HL-60/S4 treated with retinoic acid at 250 ng/mL for 4 days and 3 days (cell line): Measurements from ENCODE around the gene BEGAIN.

Experiments used
- in situ Hi-C: fragments of 300-500 bp; cut with MboI; formaldehyde crosslinking; loops from 2 replicates; pipeline ENCODE4 v1.7.0; 2022; ENCODE audit warnings: low sequenced_read_pairs

Gene BEGAIN

GRCh38 chr14:100587086-100587762, at the start of gene BEGAIN:
Gene BEGAIN (minus strand): TSS chr14:100587417. CDS start chr14:100587290, 127 bp downstream.
- in situ Hi-C loops: no loop called here

- in situ Hi-C loops: no loop called here
Measured at GRCh38 chr14:100636559-100636958, 49.3 kb upstream of the BEGAIN start.

- in situ Hi-C loops: no loop called here
Measured at GRCh38 chr14:100634026-100634425, 46.8 kb upstream of the BEGAIN start.

- in situ Hi-C loops: no loop called here
Measured at GRCh38 chr14:100633406-100633805, 46.2 kb upstream of the BEGAIN start.

- in situ Hi-C loops: no loop called here
Measured at GRCh38 chr14:100629696-100630095, 42.5 kb upstream of the BEGAIN start.

GRCh38 chr14:100629098-100629497, 41.9 kb upstream of the BEGAIN start:
- in situ Hi-C loops: no loop called here

GRCh38 chr14:100628225-100628624, 41.0 kb upstream of the BEGAIN start:
- in situ Hi-C loops: no loop called here

- in situ Hi-C loops: no loop called here
Measured at GRCh38 chr14:100626614-100627013, 39.4 kb upstream of the BEGAIN start.

- in situ Hi-C loops: no loop called here
Measured at GRCh38 chr14:100623961-100624360, 36.7 kb upstream of the BEGAIN start.

GRCh38 chr14:100623557-100623956, 36.3 kb upstream of the BEGAIN start:
- in situ Hi-C loops: no loop called here

GRCh38 chr14:100622708-100623485, 35.7 kb upstream of the BEGAIN start:
- in situ Hi-C loops: no loop called here

- in situ Hi-C loops: no loop called here
Measured at GRCh38 chr14:100622224-100622623, 35.0 kb upstream of the BEGAIN start.

GRCh38 chr14:100621806-100622205, 34.6 kb upstream of the BEGAIN start:
- in situ Hi-C loops: no loop called here

- in situ Hi-C loops: no loop called here
Measured at GRCh38 chr14:100620255-100621100, 33.3 kb upstream of the BEGAIN start.

- in situ Hi-C loops: no loop called here
Measured at GRCh38 chr14:100619396-100620254, 32.4 kb upstream of the BEGAIN start.

GRCh38 chr14:100618763-100619320, 31.6 kb upstream of the BEGAIN start:
- in situ Hi-C loops: no loop called here

- in situ Hi-C loops: no loop called here
Measured at GRCh38 chr14:100618318-100618693, 31.1 kb upstream of the BEGAIN start.

- in situ Hi-C loops: no loop called here
Measured at GRCh38 chr14:100617410-100618317, 30.4 kb upstream of the BEGAIN start.

- in situ Hi-C loops: no loop called here
Measured at GRCh38 chr14:100616854-100617409, 29.7 kb upstream of the BEGAIN start.
